ENCODE measurements around the gene CGB1. TPM values are rescaled to one million over a fixed set of nuclear protein-coding genes. Genes with fewer than 3 reads are reported as not detected.

CGB1 gene
- total and polyA plus RNA-seq, 2 of the 13 experiments (the other 11 are each of a cell fraction or from before 2014, with no cell fraction given), result not detected

DNA sequence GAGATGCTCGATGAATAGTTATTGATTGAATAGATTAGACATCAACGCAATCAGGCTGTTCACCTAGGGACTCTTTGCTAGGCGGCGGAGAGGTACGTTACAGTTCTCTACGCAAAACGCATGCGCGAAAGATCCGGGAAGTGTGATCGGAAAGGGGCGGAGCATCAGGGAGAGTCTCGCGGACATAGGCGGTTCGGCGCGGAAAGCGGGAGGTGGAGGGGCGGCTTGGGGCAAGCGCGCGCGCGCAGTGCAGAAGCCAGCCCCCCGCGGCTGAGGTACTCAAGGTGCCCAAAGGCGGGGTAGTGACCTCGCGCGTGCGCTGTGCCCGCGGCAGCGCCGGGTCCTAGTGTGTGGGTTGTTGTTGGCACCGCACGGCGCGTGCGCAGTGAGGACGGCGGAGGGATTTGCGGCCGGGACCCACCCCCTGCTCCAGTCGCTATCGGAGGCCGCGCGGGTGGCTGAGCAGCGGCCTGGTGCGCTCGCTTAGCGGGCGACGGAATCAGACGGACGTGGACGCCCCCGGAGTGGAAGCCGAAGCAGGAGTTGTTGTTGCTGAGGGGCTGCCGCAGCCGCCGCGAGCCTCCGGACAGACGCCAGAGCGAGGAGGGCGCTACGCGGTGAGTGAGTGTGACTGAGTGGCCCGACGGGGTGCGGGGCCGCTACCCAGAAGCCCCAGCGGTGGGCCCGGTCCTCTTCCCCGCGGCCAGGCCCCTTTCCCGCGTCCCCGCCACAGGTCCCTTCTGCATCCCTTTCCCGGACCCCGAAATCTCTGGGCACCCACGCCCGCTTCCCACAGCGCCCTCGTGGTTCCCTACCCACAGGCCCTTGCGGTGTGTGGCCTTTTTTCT lies 48.5 kb upstream of the CGB1 start, which contains the start of gene SNRNP70 (continued):
- TF ChIP-seq, protein P1, sequence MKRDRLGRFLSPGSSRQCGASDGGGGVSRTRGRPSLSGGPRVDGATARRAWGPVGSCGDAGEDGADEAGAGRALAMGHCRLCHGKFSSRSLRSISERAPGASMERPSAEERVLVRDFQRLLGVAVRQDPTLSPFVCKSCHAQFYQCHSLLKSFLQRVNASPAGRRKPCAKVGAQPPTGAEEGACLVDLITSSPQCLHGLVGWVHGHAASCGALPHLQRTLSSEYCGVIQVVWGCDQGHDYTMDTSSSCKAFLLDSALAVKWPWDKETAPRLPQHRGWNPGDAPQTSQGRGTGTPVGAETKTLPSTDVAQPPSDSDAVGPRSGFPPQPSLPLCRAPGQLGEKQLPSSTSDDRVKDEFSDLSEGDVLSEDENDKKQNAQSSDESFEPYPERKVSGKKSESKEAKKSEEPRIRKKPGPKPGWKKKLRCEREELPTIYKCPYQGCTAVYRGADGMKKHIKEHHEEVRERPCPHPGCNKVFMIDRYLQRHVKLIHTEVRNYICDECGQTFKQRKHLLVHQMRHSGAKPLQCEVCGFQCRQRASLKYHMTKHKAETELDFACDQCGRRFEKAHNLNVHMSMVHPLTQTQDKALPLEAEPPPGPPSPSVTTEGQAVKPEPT (CRISPR knock-in tag; IDR thresholded peaks at IDR 0.05; ENCODE audit: low read depth), result no peak
- no peak for TF ChIP-seq RFX5 (IDR thresholded peaks at IDR 0.05; ENCODE audit: low read depth, low read length)
- TF ChIP-seq ZNF562 (CRISPR knock-in tag; IDR thresholded peaks at IDR 0.05; ENCODE audit: borderline replicate concordance), result no peak
- peak; percentile 86; the same call in 1 of the 2 replicates for TF ChIP-seq ZSCAN30 (CRISPR knock-in tag; IDR thresholded peaks at IDR 0.05)
- no peak for TF ChIP-seq FLYWCH1 (CRISPR knock-in tag; IDR thresholded peaks at IDR 0.05)
- peak; percentile 86 for TF ChIP-seq ELF1 (CRISPR knock-in tag; IDR thresholded peaks at IDR 0.05)
- TF ChIP-seq, protein P2, sequence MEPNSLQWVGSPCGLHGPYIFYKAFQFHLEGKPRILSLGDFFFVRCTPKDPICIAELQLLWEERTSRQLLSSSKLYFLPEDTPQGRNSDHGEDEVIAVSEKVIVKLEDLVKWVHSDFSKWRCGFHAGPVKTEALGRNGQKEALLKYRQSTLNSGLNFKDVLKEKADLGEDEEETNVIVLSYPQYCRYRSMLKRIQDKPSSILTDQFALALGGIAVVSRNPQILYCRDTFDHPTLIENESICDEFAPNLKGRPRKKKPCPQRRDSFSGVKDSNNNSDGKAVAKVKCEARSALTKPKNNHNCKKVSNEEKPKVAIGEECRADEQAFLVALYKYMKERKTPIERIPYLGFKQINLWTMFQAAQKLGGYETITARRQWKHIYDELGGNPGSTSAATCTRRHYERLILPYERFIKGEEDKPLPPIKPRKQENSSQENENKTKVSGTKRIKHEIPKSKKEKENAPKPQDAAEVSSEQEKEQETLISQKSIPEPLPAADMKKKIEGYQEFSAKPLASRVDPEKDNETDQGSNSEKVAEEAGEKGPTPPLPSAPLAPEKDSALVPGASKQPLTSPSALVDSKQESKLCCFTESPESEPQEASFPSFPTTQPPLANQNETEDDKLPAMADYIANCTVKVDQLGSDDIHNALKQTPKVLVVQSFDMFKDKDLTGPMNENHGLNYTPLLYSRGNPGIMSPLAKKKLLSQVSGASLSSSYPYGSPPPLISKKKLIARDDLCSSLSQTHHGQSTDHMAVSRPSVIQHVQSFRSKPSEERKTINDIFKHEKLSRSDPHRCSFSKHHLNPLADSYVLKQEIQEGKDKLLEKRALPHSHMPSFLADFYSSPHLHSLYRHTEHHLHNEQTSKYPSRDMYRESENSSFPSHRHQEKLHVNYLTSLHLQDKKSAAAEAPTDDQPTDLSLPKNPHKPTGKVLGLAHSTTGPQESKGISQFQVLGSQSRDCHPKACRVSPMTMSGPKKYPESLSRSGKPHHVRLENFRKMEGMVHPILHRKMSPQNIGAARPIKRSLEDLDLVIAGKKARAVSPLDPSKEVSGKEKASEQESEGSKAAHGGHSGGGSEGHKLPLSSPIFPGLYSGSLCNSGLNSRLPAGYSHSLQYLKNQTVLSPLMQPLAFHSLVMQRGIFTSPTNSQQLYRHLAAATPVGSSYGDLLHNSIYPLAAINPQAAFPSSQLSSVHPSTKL (CRISPR knock-in tag; IDR thresholded peaks at IDR 0.05), result peak; percentile 55; the same call in 1 of the 2 replicates
- TF ChIP-seq NFKB2 (CRISPR knock-in tag; IDR thresholded peaks at IDR 0.05; ENCODE audit: borderline replicate concordance), result peak; percentile 87; the same call in 1 of the 2 replicates
- TF ChIP-seq, protein P3, sequence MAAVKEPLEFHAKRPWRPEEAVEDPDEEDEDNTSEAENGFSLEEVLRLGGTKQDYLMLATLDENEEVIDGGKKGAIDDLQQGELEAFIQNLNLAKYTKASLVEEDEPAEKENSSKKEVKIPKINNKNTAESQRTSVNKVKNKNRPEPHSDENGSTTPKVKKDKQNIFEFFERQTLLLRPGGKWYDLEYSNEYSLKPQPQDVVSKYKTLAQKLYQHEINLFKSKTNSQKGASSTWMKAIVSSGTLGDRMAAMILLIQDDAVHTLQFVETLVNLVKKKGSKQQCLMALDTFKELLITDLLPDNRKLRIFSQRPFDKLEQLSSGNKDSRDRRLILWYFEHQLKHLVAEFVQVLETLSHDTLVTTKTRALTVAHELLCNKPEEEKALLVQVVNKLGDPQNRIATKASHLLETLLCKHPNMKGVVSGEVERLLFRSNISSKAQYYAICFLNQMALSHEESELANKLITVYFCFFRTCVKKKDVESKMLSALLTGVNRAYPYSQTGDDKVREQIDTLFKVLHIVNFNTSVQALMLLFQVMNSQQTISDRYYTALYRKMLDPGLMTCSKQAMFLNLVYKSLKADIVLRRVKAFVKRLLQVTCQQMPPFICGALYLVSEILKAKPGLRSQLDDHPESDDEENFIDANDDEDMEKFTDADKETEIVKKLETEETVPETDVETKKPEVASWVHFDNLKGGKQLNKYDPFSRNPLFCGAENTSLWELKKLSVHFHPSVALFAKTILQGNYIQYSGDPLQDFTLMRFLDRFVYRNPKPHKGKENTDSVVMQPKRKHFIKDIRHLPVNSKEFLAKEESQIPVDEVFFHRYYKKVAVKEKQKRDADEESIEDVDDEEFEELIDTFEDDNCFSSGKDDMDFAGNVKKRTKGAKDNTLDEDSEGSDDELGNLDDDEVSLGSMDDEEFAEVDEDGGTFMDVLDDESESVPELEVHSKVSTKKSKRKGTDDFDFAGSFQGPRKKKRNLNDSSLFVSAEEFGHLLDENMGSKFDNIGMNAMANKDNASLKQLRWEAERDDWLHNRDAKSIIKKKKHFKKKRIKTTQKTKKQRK (IDR thresholded peaks at IDR 0.05; ENCODE audit: low read length), result no peak
- TF ChIP-seq SP1 (IDR thresholded peaks at IDR 0.05), result no peak
- peak; percentile 87 for TF ChIP-seq SP1 (CRISPR knock-in tag; IDR thresholded peaks at IDR 0.05)
- TF ChIP-seq HMG20A (CRISPR knock-in tag; IDR thresholded peaks at IDR 0.05; ENCODE audit: borderline replicate concordance), result no peak
- TF ChIP-seq, protein P4, sequence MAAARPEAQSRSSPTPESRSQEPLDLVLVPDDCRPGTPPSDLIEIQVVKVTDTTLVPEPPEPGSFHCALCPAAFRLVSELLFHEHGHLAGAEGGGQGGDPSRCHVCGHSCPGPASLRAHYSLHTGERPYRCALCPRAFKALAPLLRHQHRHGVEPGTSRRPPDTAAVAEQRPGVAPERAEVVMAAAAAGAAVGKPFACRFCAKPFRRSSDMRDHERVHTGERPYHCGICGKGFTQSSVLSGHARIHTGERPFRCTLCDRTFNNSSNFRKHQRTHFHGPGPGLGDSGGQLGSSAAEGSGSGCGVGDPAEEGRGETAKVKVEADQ (CRISPR knock-in tag; IDR thresholded peaks at IDR 0.05; ENCODE audit: borderline replicate concordance), result peak; percentile 22; the same call in 1 of the 2 replicates
- TF ChIP-seq, protein P5, sequence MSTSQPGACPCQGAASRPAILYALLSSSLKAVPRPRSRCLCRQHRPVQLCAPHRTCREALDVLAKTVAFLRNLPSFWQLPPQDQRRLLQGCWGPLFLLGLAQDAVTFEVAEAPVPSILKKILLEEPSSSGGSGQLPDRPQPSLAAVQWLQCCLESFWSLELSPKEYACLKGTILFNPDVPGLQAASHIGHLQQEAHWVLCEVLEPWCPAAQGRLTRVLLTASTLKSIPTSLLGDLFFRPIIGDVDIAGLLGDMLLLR (CRISPR knock-in tag; IDR thresholded peaks at IDR 0.05), result peak; percentile 83
- 0 out of 2 replicates have a peak, but pooled peaks have one; percentile 66 for TF ChIP-seq ZFYVE20 (CRISPR knock-in tag; IDR thresholded peaks at IDR 0.05; ENCODE audit: borderline replicate concordance, low read depth)
- TF ChIP-seq, protein P6, sequence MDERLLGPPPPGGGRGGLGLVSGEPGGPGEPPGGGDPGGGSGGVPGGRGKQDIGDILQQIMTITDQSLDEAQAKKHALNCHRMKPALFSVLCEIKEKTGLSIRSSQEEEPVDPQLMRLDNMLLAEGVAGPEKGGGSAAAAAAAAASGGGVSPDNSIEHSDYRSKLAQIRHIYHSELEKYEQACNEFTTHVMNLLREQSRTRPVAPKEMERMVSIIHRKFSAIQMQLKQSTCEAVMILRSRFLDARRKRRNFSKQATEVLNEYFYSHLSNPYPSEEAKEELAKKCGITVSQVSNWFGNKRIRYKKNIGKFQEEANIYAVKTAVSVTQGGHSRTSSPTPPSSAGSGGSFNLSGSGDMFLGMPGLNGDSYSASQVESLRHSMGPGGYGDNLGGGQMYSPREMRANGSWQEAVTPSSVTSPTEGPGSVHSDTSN (CRISPR knock-in tag; IDR thresholded peaks at IDR 0.05), result no peak; the same call in 1 of the 2 replicates
- TF ChIP-seq SALL2 (CRISPR knock-in tag; IDR thresholded peaks at IDR 0.05), result 0 out of 2 replicates have a peak, but pooled peaks have one; percentile 77
